ENCODE measurements around the gene SEZ6.

Gene SEZ6

DNA sequence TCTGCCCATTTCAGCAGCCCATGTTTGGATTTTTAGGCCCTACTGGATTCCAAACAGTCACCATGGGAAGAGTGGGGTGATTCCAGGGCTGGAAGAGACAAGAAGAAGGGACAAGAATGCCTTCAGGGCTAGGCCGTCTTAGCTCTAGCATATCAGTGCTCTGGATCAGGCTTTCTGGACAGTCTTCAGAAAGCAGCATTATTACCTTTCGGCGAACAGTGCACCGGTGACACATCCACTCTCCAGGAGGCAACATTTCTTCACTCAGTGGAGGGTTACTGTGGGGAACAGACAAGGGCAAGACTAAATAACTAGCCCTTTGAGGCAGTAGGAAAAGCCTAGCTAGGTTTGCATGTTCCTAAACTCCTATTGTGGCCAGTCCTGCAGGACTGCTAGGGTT lies 79.0 kb downstream of the SEZ6 start:
- TF ChIP-seq, protein P1, sequence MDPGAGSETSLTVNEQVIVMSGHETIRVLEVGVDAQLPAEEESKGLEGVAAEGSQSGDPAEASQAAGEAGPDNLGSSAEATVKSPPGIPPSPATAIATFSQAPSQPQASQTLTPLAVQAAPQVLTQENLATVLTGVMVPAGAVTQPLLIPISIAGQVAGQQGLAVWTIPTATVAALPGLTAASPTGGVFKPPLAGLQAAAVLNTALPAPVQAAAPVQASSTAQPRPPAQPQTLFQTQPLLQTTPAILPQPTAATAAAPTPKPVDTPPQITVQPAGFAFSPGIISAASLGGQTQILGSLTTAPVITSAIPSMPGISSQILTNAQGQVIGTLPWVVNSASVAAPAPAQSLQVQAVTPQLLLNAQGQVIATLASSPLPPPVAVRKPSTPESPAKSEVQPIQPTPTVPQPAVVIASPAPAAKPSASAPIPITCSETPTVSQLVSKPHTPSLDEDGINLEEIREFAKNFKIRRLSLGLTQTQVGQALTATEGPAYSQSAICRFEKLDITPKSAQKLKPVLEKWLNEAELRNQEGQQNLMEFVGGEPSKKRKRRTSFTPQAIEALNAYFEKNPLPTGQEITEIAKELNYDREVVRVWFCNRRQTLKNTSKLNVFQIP (CRISPR knock-in tag; IDR thresholded peaks at IDR 0.05; ENCODE audit: borderline replicate concordance, low read depth), result no peak
- TF ChIP-seq ZFP30 (CRISPR knock-in tag; IDR thresholded peaks at IDR 0.05) (no peak), SNAI2 (CRISPR knock-in tag; IDR thresholded peaks at IDR 0.05) (no peak), CSDC2 (CRISPR knock-in tag; IDR thresholded peaks at IDR 0.05) (no peak), BACH2 (CRISPR knock-in tag; IDR thresholded peaks at IDR 0.05; ENCODE audit: borderline replicate concordance) (no peak), ZNF8 (CRISPR knock-in tag; IDR thresholded peaks at IDR 0.05) (no peak), OSR1 (CRISPR knock-in tag; IDR thresholded peaks at IDR 0.05) (no peak), TOX (CRISPR knock-in tag; IDR thresholded peaks at IDR 0.05; ENCODE audit: borderline replicate concordance) (no peak), ZFP3 (CRISPR knock-in tag; IDR thresholded peaks at IDR 0.05) (no peak), ZNF565 (CRISPR knock-in tag; conservative IDR thresholded peaks at IDR 0.05; ENCODE audit: low read depth) (no peak)
- TF ChIP-seq, protein P2, sequence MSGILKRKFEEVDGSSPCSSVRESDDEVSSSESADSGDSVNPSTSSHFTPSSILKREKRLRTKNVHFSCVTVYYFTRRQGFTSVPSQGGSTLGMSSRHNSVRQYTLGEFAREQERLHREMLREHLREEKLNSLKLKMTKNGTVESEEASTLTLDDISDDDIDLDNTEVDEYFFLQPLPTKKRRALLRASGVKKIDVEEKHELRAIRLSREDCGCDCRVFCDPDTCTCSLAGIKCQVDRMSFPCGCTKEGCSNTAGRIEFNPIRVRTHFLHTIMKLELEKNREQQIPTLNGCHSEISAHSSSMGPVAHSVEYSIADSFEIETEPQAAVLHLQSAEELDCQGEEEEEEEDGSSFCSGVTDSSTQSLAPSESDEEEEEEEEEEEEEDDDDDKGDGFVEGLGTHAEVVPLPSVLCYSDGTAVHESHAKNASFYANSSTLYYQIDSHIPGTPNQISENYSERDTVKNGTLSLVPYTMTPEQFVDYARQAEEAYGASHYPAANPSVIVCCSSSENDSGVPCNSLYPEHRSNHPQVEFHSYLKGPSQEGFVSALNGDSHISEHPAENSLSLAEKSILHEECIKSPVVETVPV (CRISPR knock-in tag; IDR thresholded peaks at IDR 0.05), result no peak
- TF ChIP-seq, protein P3, sequence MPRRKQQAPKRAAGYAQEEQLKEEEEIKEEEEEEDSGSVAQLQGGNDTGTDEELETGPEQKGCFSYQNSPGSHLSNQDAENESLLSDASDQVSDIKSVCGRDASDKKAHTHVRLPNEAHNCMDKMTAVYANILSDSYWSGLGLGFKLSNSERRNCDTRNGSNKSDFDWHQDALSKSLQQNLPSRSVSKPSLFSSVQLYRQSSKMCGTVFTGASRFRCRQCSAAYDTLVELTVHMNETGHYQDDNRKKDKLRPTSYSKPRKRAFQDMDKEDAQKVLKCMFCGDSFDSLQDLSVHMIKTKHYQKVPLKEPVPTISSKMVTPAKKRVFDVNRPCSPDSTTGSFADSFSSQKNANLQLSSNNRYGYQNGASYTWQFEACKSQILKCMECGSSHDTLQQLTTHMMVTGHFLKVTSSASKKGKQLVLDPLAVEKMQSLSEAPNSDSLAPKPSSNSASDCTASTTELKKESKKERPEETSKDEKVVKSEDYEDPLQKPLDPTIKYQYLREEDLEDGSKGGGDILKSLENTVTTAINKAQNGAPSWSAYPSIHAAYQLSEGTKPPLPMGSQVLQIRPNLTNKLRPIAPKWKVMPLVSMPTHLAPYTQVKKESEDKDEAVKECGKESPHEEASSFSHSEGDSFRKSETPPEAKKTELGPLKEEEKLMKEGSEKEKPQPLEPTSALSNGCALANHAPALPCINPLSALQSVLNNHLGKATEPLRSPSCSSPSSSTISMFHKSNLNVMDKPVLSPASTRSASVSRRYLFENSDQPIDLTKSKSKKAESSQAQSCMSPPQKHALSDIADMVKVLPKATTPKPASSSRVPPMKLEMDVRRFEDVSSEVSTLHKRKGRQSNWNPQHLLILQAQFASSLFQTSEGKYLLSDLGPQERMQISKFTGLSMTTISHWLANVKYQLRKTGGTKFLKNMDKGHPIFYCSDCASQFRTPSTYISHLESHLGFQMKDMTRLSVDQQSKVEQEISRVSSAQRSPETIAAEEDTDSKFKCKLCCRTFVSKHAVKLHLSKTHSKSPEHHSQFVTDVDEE (CRISPR knock-in tag; IDR thresholded peaks at IDR 0.05), result no peak
- TF ChIP-seq, protein P4, sequence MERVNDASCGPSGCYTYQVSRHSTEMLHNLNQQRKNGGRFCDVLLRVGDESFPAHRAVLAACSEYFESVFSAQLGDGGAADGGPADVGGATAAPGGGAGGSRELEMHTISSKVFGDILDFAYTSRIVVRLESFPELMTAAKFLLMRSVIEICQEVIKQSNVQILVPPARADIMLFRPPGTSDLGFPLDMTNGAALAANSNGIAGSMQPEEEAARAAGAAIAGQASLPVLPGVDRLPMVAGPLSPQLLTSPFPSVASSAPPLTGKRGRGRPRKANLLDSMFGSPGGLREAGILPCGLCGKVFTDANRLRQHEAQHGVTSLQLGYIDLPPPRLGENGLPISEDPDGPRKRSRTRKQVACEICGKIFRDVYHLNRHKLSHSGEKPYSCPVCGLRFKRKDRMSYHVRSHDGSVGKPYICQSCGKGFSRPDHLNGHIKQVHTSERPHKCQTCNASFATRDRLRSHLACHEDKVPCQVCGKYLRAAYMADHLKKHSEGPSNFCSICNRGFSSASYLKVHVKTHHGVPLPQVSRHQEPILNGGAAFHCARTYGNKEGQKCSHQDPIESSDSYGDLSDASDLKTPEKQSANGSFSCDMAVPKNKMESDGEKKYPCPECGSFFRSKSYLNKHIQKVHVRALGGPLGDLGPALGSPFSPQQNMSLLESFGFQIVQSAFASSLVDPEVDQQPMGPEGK (CRISPR knock-in tag; IDR thresholded peaks at IDR 0.05; ENCODE audit: borderline replicate concordance), result no peak
- ATAC-seq, result no peak

DNA sequence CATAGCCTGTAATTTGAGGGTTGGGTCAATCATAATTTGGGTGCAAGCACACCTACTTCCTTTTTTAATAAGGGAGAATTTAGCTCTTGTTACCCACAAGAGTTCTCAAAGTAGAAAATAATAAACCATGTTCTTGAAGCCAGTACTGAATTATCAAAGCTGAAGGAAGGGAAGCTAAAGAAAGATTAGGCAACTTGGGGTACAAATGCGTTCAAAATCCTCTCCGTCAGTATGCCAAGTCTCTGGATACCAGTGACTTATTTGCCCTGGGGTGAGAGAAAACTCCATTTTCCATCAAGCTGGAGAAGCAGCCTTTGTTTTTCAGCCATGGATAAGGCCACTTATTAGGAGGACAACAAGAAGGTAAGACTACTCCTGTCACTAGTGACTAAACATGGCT lies 79.5 kb downstream of the SEZ6 start:
- no peak for ATAC-seq
- TF ChIP-seq ISL1 (CRISPR knock-in tag; IDR thresholded peaks at IDR 0.05) (no peak), ZFP30 (CRISPR knock-in tag; IDR thresholded peaks at IDR 0.05) (no peak), ZNF565 (CRISPR knock-in tag; conservative IDR thresholded peaks at IDR 0.05; ENCODE audit: low read depth) (no peak), BACH2 (CRISPR knock-in tag; IDR thresholded peaks at IDR 0.05; ENCODE audit: borderline replicate concordance) (no peak)
- TF ChIP-seq, protein P1 (CRISPR knock-in tag; IDR thresholded peaks at IDR 0.05; ENCODE audit: borderline replicate concordance, low read depth), result no peak

DNA sequence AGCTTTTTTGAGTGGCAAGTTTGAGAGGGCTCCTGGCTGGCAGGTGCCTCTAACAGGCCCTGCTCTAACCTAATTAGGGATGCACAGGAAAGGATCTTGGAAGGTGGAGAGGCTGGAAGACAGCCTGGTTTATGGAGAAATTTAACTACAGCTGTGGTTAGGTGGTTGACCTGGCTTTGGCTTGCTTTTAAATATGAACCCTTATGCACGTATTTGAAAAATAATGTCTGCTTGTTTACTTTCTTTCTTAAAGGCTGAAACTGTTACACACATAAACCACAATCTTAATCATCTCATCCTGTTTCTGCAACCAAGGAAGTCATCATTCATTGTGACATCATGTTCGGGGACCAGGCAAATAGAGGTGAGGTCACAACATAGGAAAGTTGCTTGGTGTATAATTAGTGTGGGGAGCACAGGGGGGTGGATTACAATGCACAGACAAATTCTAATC lies 79.9 kb downstream of the SEZ6 start:
- ATAC-seq, result peak; percentile 54
- TF ChIP-seq TOX (CRISPR knock-in tag; IDR thresholded peaks at IDR 0.05; ENCODE audit: borderline replicate concordance), result peak; percentile 63; the same call in 1 of the 2 replicates
- TF ChIP-seq SNAI2 (CRISPR knock-in tag; IDR thresholded peaks at IDR 0.05), result no peak
- TF ChIP-seq ISL1 (CRISPR knock-in tag; IDR thresholded peaks at IDR 0.05), result no peak

DNA sequence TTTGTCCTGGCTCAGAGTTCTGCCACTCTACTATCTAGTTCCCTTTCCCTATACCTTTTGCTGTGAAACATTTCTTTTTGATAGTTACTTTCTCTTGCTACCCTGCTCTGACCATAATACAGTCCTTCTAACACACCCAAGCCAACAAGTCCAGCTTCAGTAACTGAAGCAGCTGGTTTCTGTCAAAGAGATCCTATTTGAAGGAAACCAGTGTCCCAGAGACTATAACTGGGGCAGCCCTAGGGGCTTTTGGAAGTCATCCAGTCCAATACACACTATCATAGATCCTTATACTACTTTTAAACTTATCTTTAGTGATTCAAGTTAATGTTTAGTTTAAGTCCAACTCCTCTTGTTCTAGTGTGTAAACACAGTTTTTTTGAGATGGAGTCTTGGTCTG lies 85.6 kb downstream of the SEZ6 start:
- no peak for ATAC-seq
- TF ChIP-seq ZNF8 (CRISPR knock-in tag; IDR thresholded peaks at IDR 0.05) (no peak), PPARA (CRISPR knock-in tag; IDR thresholded peaks at IDR 0.05; ENCODE audit: borderline replicate concordance) (no peak), TOX (CRISPR knock-in tag; IDR thresholded peaks at IDR 0.05; ENCODE audit: borderline replicate concordance) (no peak), SNAI2 (CRISPR knock-in tag; IDR thresholded peaks at IDR 0.05) (no peak), OSR1 (CRISPR knock-in tag; IDR thresholded peaks at IDR 0.05) (no peak), CSDC2 (CRISPR knock-in tag; IDR thresholded peaks at IDR 0.05) (no peak), GLIS3 (CRISPR knock-in tag; IDR thresholded peaks at IDR 0.05) (no peak), ZNF565 (CRISPR knock-in tag; conservative IDR thresholded peaks at IDR 0.05; ENCODE audit: low read depth) (no peak), BACH2 (CRISPR knock-in tag; IDR thresholded peaks at IDR 0.05; ENCODE audit: borderline replicate concordance) (no peak), ZFP30 (CRISPR knock-in tag; IDR thresholded peaks at IDR 0.05) (no peak), ARNTL (CRISPR knock-in tag; IDR thresholded peaks at IDR 0.05; ENCODE audit: borderline replicate concordance, low read depth) (no peak), ZFP3 (CRISPR knock-in tag; IDR thresholded peaks at IDR 0.05) (no peak), ZC3H10 (CRISPR knock-in tag; IDR thresholded peaks at IDR 0.05) (no peak)
- TF ChIP-seq, protein P2 (CRISPR knock-in tag; IDR thresholded peaks at IDR 0.05), result no peak
- TF ChIP-seq, protein P4 (CRISPR knock-in tag; IDR thresholded peaks at IDR 0.05; ENCODE audit: borderline replicate concordance), result no peak
- TF ChIP-seq, protein P5, sequence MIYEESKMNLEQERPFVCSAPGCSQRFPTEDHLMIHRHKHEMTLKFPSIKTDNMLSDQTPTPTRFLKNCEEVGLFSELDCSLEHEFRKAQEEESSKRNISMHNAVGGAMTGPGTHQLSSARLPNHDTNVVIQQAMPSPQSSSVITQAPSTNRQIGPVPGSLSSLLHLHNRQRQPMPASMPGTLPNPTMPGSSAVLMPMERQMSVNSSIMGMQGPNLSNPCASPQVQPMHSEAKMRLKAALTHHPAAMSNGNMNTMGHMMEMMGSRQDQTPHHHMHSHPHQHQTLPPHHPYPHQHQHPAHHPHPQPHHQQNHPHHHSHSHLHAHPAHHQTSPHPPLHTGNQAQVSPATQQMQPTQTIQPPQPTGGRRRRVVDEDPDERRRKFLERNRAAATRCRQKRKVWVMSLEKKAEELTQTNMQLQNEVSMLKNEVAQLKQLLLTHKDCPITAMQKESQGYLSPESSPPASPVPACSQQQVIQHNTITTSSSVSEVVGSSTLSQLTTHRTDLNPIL (CRISPR knock-in tag; IDR thresholded peaks at IDR 0.05; ENCODE audit: low read depth), result no peak

Data from SK-N-SH treated with all-trans-retinoic acid at 6 μM for 48 hours (cell line).